SK-N-SH (cell line): Measurements from ENCODE around the gene POLG2.

Experiments
- CTCF ChIP-seq: fragments of 200-600 bp; sonication (generic); IDR thresholded peaks from 2 replicates; pipeline ENCODE4 v1.6.1; 2017; ENCODE audit warnings: antibody characterized with exemption, mild to moderate bottlenecking, moderate library complexity
- GATA2 ChIP-seq: sonication (generic); formaldehyde crosslinking; IDR thresholded peaks from 2 replicates; pipeline ENCODE4 v1.5.0; 2020; ENCODE audit warnings: mild to moderate bottlenecking, missing genetic modification reagents
- JUND ChIP-seq: IDR thresholded peaks from 2 replicates; pipeline ENCODE4 v1.4.0; 2012
- POLR2AphosphoS5 ChIP-seq: IDR thresholded peaks from 2 replicates; pipeline ENCODE4 v1.6.1; 2012; ENCODE audit warnings: low read depth, low read length
- REST ChIP-seq: IDR thresholded peaks from 2 replicates; pipeline ENCODE4 v1.6.1; 2012; ENCODE audit warnings: mild to moderate bottlenecking, low read depth, low read length, moderate library complexity
- RXRA ChIP-seq: IDR thresholded peaks from 2 replicates; pipeline ENCODE4 v1.4.0; 2012; ENCODE audit warnings: low read depth, mild to moderate bottlenecking, borderline replicate concordance
- YY1 ChIP-seq: IDR thresholded peaks from 2 replicates; pipeline ENCODE4 v1.4.0; 2012; ENCODE audit warnings: low read depth, mild to moderate bottlenecking

GRCh38 chr17:64457156-64457555, 39.7 kb downstream of the POLG2 start:
- TF ChIP-seq CTCF (no peak), JUND (no peak), POLR2AphosphoS5 (no peak), YY1 (no peak), RXRA (no peak), GATA2 (CRISPR knock-in tag) (no peak), REST (no peak)
